ENCODE measurements around the gene UBR4. TPM values are rescaled to one million over a fixed set of nuclear protein-coding genes. Genes with fewer than 3 reads are reported as not detected.

UBR4 gene
- total RNA-seq, 4 donors from 2014 or later, result 214 to 324 (median 272) TPM

GRCh38 chr1:19062258-19063029 lies 147.6 kb downstream of the UBR4 start:
- Histone ChIP-seq H3K36me3 (no peaks in the 10 kb centered on the region), H3K4me1 (peaks cover 62% of the 10 kb centered on the region), H3K4me3 (no peak overlapping the region), H3K27me3 (peaks cover 23% of the 10 kb centered on the region), H3K9me3 (no peaks in the 10 kb centered on the region), H3K27ac (peak overlapping the region; percentile 55)
- WGBS, result 69% methylated on average over 5 of the region's 8 CpGs
- no peak for DNase-seq (ENCODE audit: low spot score in 2 of 2)
- TF ChIP-seq CTCF (IDR thresholded peaks at IDR 0.05) (no peak), EP300 (IDR thresholded peaks at IDR 0.05) (no peak), POLR2AphosphoS5 (IDR thresholded peaks at IDR 0.05) (no peak), POLR2A (IDR thresholded peaks at IDR 0.05) (no peak)

DNA sequence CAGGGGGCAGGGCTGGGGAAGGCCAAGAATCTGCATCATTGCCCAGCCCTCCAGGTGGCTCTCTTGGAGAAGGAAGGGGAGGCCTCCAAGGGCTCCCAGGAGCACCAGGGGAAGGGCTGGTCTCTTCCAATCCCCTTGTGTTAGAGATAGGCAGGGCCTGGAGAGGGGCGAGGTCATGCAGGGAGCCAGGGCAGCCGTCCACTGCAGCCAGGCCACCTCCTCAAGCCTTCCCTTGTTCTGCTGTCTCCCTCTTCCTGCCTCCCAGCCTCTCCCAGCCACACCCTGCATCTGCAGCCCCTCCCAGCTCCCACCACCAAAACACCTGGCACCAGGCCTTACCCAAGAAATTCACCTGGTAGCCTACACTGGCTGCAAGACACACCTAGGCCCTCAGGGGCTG lies 148.3 kb downstream of the UBR4 start:
- Histone ChIP-seq H3K36me3 (no peaks in the 10 kb centered on the region), H3K27me3 (peaks cover 28% of the 10 kb centered on the region), H3K27ac (peak overlapping the region; percentile 55), H3K9me3 (no peaks in the 10 kb centered on the region), H3K4me3 (no peak overlapping the region), H3K4me1 (peaks cover 57% of the 10 kb centered on the region)
- no peak for DNase-seq (ENCODE audit: low spot score in 2 of 2)
- no peak for TF ChIP-seq POLR2AphosphoS5 (IDR thresholded peaks at IDR 0.05)
- no peak for TF ChIP-seq POLR2A (IDR thresholded peaks at IDR 0.05)
- no peak for TF ChIP-seq CTCF (IDR thresholded peaks at IDR 0.05)
- no peak for TF ChIP-seq EP300 (IDR thresholded peaks at IDR 0.05)
- WGBS, result 33% methylated on average over 2 of the region's 2 CpGs

GRCh38 chr1:19061343-19061742 lies 148.7 kb downstream of the UBR4 start:
- peaks cover 53% of the 10 kb centered on the region for H3K4me1 ChIP-seq
- WGBS, result 100% methylated on average over 1 of the region's 1 CpG
- TF ChIP-seq EP300 (IDR thresholded peaks at IDR 0.05) (no peak), POLR2A (IDR thresholded peaks at IDR 0.05) (no peak), CTCF (IDR thresholded peaks at IDR 0.05) (no peak), POLR2AphosphoS5 (IDR thresholded peaks at IDR 0.05) (no peak)
- no peaks in the 10 kb centered on the region for H3K36me3 ChIP-seq
- DNase-seq (ENCODE audit: low spot score in 2 of 2), result no peak
- H3K27ac ChIP-seq, result peak overlapping the region; percentile 55
- peaks cover 28% of the 10 kb centered on the region for H3K27me3 ChIP-seq
- no peak overlapping the region for H3K4me3 ChIP-seq
- H3K9me3 ChIP-seq, result no peaks in the 10 kb centered on the region

GRCh38 chr1:19059773-19060172 lies 150.3 kb downstream of the UBR4 start:
- no peak for DNase-seq (ENCODE audit: low spot score in 2 of 2)
- Histone ChIP-seq H3K36me3 (no peaks in the 10 kb centered on the region), H3K27me3 (peaks cover 33% of the 10 kb centered on the region), H3K27ac (no peak overlapping the region), H3K4me3 (no peak overlapping the region), H3K9me3 (no peaks in the 10 kb centered on the region), H3K4me1 (peaks cover 43% of the 10 kb centered on the region)
- TF ChIP-seq POLR2A (IDR thresholded peaks at IDR 0.05) (no peak), CTCF (IDR thresholded peaks at IDR 0.05) (no peak), POLR2AphosphoS5 (IDR thresholded peaks at IDR 0.05) (no peak), EP300 (IDR thresholded peaks at IDR 0.05) (no peak)
- 64% methylated on average over 3 of the region's 4 CpGs for WGBS

DNA sequence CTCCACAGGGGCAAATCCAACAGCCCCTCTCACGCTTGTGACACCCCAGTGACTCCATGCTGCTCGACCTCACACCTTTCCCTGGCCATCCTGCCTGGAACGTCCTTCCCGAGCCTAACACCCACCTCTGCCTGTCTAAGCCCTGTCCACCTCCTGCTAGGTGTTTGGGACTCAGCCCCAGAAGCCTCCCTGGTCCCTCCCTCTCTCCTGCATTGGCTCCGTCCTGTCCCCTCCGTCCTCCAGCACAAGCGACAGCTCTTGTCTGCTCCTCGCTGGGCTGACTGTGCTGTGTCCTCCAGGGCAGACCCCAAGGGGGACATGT lies 151.6 kb downstream of the UBR4 start:
- Histone ChIP-seq H3K27ac (no peak overlapping the region), H3K4me1 (peaks cover 51% of the 10 kb centered on the region), H3K4me3 (no peak overlapping the region), H3K36me3 (no peaks in the 10 kb centered on the region), H3K9me3 (no peaks in the 10 kb centered on the region), H3K27me3 (peaks cover 41% of the 10 kb centered on the region)
- 26% methylated on average over 8 of the region's 8 CpGs for WGBS
- TF ChIP-seq POLR2A (IDR thresholded peaks at IDR 0.05) (no peak), POLR2AphosphoS5 (IDR thresholded peaks at IDR 0.05) (no peak), CTCF (IDR thresholded peaks at IDR 0.05) (no peak), EP300 (IDR thresholded peaks at IDR 0.05) (no peak)
- no peak for DNase-seq (ENCODE audit: low spot score in 2 of 2)

Data from suprapubic skin (tissue), 4 donors.